ENCODE results near the gene ATF7IP2. TPM values are rescaled to one million over a fixed set of nuclear protein-coding genes. Genes with fewer than 3 reads are reported as not detected.
"Not testable (repeated sequence)": the region's sequence is repeated elsewhere in the genome, so short reads cannot be mapped to it uniquely, and the experiment has no call there.

Gene ATF7IP2
- total RNA-seq, 3 donors from 2014 or later: 5.0 to 14.5 (median 11.0) TPM

DNA sequence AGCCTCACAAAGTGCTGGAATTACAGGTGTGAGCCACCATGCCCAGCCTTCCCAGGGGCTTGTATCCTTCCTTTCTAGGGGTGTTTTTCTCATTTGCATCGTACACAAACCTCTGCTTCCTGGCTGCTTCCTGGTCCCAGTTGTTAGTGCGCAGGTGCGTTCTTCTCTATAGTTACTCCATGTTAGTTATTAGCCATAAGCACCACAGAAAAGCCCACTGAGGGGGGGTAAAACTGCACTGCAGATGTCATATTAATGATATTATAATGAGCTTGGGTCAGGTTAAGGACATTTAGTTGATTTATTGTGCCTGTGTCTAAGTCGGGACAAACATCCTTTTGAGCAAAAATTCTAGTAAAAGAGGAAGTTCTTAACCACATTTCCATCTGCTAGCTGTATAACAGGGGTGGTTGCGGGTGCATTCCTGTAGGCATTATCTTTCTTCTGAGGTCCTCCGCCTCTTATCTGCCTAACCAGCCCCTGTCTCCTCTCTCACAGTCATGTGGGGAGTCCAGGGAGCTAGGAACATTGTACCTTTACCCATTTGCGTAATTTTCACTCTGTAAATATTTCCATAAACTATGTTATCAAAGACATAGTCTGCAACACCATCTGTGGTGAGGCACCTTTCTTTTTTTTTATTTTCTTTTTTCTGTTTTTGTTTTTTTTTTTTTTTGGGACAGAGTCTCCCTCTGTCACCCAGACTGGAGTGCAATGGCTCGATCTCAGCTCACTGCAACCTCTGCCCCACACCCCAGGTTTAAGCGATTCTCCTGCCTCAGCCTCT, 23.6 kb upstream of the ATF7IP2 start:
- DNase-seq: no peak
- Histone ChIP-seq H3K9me3 (no peaks in the 10 kb centered on the region), H3K4me3 (no peak overlapping the region), H3K36me3 (ENCODE audit: low read depth) (no peaks in the 10 kb centered on the region), H3K4me1 (ENCODE audit: low read depth) (no peaks in the 10 kb centered on the region)
- TF ChIP-seq CTCF (IDR thresholded peaks at IDR 0.05): no peak
- ATAC-seq: peak; percentile 23
- intact Hi-C loops (cut with DNase I, micrococcal nuclease): no loop called here

DNA sequence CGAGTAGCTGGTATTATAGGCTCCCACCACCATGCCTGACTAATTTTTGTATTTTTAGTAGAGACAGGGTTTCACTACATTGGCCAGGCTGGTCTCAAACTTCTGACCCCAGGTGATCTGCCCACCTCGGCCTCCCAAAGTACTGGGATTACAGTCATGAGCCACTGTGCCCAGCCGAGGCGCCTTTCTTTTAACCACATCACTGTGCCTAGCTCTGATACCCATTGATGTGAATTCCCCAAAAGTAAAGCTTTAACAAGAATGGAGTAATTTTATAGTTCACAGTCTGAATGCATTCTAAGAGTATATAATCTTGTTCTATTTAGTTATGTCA, 23.0 kb upstream of the ATF7IP2 start:
- ATAC-seq; H3K4me1 ChIP-seq (ENCODE audit: low read depth); intact Hi-C loops (cut with DNase I, micrococcal nuclease); H3K9me3 ChIP-seq; DNase-seq; H3K4me3 ChIP-seq; H3K36me3 ChIP-seq (ENCODE audit: low read depth): not testable (repeated sequence)

DNA sequence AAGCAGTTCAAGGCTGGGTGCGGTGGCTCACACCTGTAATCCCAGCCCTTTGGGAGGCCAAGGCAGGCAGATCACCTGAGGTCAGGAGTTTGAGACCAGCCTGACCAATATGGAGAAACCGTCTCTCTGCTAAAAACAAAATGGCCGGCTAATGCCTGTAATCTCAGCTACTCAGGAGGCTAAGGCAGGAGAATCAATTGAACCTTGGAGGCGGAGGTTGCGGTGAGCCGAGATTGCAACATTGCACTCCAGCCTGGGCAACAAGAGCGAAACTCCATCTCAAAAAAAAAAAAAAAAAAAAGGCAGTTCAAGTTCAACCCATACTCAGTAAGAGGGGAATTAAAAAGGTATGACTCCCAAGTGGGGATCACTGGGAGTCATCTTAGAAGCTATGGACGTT, 19.2 kb upstream of the ATF7IP2 start:
- DNase-seq; intact Hi-C loops (cut with DNase I, micrococcal nuclease); ATAC-seq; H3K36me3 ChIP-seq (ENCODE audit: low read depth); H3K9me3 ChIP-seq; H3K4me3 ChIP-seq; H3K4me1 ChIP-seq (ENCODE audit: low read depth): not testable (repeated sequence)

DNA sequence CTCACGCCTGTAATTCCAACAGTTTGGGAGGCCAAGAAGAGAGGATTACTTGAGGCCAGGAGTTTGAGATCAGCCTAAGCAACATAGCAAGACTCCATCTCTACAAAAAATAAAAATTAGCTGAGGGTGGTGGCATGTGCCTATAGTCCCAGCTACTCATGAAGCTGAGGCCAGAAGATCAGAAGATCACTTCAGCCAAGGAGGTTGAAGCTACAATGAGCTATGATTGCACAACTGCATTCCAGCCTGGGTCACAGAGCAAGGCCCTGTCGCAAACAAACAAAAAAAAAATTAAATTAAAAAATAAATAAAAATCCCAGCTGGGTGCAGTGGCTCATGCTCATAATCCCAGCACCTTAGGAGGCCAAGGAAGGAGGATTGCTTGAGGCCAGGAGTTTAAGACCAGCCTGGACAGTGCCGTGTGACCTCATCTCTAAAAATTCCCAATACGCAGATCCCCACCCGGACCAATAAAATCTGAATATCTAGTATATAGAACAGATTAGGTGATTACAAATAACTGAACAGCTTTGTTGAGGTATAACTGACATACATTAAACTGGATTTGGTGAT, 18.2 kb upstream of the ATF7IP2 start:
- Histone ChIP-seq H3K4me1 (ENCODE audit: low read depth) (no peaks in the 10 kb centered on the region), H3K9me3 (no peaks in the 10 kb centered on the region), H3K36me3 (ENCODE audit: low read depth) (no peaks in the 10 kb centered on the region), H3K4me3 (no peak overlapping the region)
- intact Hi-C loops (cut with DNase I, micrococcal nuclease): no loop called here
- DNase-seq: no peak
- TF ChIP-seq CTCF (IDR thresholded peaks at IDR 0.05): no peak
- no peak for ATAC-seq

- H3K9me3 ChIP-seq: no peaks in the 10 kb centered on the region
- no peak overlapping the region for H3K4me3 ChIP-seq
- ATAC-seq (no peak), DNase-seq (no peak)
- intact Hi-C loops (cut with DNase I, micrococcal nuclease): no loop called here
- TF ChIP-seq CTCF (IDR thresholded peaks at IDR 0.05): no peak
- H3K36me3 ChIP-seq (ENCODE audit: low read depth): no peaks in the 10 kb centered on the region
- H3K4me1 ChIP-seq (ENCODE audit: low read depth): no peaks in the 10 kb centered on the region
Observed at GRCh38 chr16:10368969-10369551, 16.8 kb upstream of the ATF7IP2 start.

DNA sequence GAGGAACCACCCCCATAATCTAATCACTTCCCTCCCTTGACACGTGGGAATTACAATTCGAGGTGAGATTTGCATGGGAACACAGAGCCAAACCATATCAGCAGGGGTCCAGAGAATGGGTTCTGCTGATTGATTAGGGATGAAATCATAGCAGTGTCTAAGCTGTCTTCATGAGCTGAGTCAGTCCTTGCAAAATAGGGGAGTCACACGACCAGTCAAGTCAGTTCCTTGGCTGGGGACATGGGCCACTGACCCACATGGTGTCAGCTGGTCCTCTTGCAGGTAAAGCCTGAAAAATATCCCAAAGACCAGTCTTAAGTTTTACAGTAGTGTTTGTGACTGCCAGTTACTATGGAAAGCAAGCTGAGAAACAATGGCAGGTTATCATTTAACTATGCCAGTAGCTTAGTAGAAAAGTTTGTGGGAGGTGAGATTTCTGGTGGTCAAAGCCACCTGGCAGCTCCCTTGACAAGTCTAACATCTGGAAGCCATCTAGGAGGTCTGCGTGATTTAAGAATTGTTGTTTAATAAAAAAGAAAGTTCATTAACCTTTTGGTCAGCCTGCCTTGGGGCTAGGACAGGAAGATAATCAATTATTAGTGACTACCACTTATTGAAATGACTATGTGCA, 15.7 kb upstream of the ATF7IP2 start:
- no peak for ATAC-seq
- no peak overlapping the region for H3K4me3 ChIP-seq
- H3K9me3 ChIP-seq: no peaks in the 10 kb centered on the region
- H3K4me1 ChIP-seq (ENCODE audit: low read depth): no peaks in the 10 kb centered on the region
- H3K36me3 ChIP-seq (ENCODE audit: low read depth): no peaks in the 10 kb centered on the region
- intact Hi-C loops (cut with DNase I, micrococcal nuclease): no loop called here
- TF ChIP-seq CTCF (IDR thresholded peaks at IDR 0.05): no peak
- DNase-seq: no peak

Measured in mucosa of descending colon (tissue), 3 donors.